HL-60 (cell line): Measurements from ENCODE around the gene FBXO8.

Experiments used
- DNase-seq, 2 experiments: peaks; one replicate each; pipeline ENCODE4 v3.0.0-alpha.2; 2010 to 2020; ENCODE audit warnings: low read depth in 1 of 2, low spot score in 1 of 2
- H3K27ac ChIP-seq: fragments of 250-450 bp; sonication (Bioruptor Pico); replicated peaks from 2 replicates; pipeline ENCODE4 v1.5.1; 2020; ENCODE audit warnings: mild to moderate bottlenecking, moderate library complexity
- H3K27me3 ChIP-seq: fragments of 250-450 bp; sonication (Bioruptor Pico); 2 replicates; pipeline ENCODE4 v1.5.1; 2021; ENCODE audit warnings: mild to moderate bottlenecking, moderate library complexity; ENCODE audit not compliant: insufficient read depth, poor library complexity, severe bottlenecking
- H3K4me3 ChIP-seq: replicated peaks from 2 replicates; pipeline ENCODE4 v1.5.1; 2011; ENCODE audit warnings: mild to moderate bottlenecking, control low read depth, low read length; ENCODE audit not compliant: insufficient read depth
- GABPA ChIP-seq: IDR thresholded peaks from 2 replicates; pipeline ENCODE4 v1.6.1; 2012; ENCODE audit warnings: low read depth
- POLR2AphosphoS5 ChIP-seq: IDR thresholded peaks from 2 replicates; pipeline ENCODE4 v1.6.1; 2012; ENCODE audit warnings: low read depth
- REST ChIP-seq: IDR thresholded peaks from 2 replicates; pipeline ENCODE4 v1.6.1; 2012; ENCODE audit warnings: low read depth; ENCODE audit not compliant: insufficient replicate concordance
- SPI1 ChIP-seq: IDR thresholded peaks from 2 replicates; pipeline ENCODE4 v1.6.1; 2012; ENCODE audit warnings: low read depth, mild to moderate bottlenecking, borderline replicate concordance
- TF ChIP-seq, protein P1 (sequence below): IDR thresholded peaks from one replicate; pipeline ENCODE4 v1.5.1; 2011; ENCODE audit warnings: low read length, control low read depth, inconsistent platforms; ENCODE audit not compliant: insufficient read depth

Gene FBXO8

DNA sequence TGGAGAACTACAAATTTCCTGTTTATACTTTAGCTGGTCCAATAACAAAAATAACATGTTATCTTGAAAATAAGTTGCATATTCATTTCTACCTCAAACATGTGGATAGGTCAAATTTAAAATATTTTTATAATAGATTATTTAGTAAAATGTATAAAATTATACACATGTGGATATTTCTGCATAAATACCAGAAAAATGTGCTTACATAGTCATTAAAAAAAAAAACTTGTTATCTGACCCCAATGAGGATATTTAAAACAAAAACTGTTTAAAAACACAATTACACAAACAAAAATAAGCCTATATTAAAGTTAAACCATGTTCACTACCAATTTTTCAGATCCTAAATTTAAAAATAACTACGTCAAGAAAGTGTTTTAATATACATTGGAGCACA lies 28.1 kb downstream of the FBXO8 start:
- TF ChIP-seq, protein P1, sequence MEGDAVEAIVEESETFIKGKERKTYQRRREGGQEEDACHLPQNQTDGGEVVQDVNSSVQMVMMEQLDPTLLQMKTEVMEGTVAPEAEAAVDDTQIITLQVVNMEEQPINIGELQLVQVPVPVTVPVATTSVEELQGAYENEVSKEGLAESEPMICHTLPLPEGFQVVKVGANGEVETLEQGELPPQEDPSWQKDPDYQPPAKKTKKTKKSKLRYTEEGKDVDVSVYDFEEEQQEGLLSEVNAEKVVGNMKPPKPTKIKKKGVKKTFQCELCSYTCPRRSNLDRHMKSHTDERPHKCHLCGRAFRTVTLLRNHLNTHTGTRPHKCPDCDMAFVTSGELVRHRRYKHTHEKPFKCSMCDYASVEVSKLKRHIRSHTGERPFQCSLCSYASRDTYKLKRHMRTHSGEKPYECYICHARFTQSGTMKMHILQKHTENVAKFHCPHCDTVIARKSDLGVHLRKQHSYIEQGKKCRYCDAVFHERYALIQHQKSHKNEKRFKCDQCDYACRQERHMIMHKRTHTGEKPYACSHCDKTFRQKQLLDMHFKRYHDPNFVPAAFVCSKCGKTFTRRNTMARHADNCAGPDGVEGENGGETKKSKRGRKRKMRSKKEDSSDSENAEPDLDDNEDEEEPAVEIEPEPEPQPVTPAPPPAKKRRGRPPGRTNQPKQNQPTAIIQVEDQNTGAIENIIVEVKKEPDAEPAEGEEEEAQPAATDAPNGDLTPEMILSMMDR, result no peak
- no peak for TF ChIP-seq GABPA
- no peak for TF ChIP-seq POLR2AphosphoS5
- no peak for TF ChIP-seq SPI1
- no peak for TF ChIP-seq REST
- no peak for DNase-seq
- no peak overlapping the region for H3K4me3 ChIP-seq
- no peaks in the 10 kb centered on the region for H3K27me3 ChIP-seq
- no peak overlapping the region for H3K27ac ChIP-seq

- DNase-seq, result no peak
- Histone ChIP-seq H3K27ac (no peak overlapping the region), H3K27me3 (no peaks in the 10 kb centered on the region), H3K4me3 (no peak overlapping the region)
- TF ChIP-seq GABPA (no peak), POLR2AphosphoS5 (no peak), REST (no peak), SPI1 (no peak)
- TF ChIP-seq, protein P1, result no peak
These were observed 28.9 kb downstream of the FBXO8 start for GRCh38 chr4:174254613-174255012.

DNA sequence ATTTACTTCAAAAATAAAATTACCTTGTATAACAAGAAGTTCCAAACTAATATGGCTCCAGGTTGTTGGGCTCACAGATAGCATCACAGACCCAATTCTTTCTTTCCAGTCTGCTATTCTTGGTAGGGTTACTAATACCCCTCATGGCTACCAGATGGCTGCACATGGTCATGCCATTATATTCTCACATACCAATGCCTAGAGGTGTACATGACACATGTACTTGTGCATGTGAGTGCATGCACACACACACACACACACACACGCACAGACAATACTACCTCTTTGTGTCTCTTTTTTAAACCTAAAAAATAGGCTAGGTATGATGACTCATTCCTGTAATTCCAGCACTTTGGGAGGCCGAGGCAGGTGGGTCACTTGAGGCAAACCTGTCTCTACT lies 31.1 kb downstream of the FBXO8 start:
- no peak for DNase-seq
- TF ChIP-seq, protein P1, result no peak
- TF ChIP-seq POLR2AphosphoS5 (no peak), SPI1 (no peak), GABPA (no peak)
- Histone ChIP-seq H3K27ac (no peak overlapping the region), H3K4me3 (no peak overlapping the region), H3K27me3 (no peaks in the 10 kb centered on the region)

GRCh38 chr4:174248407-174248806 lies 35.1 kb downstream of the FBXO8 start:
- no peak overlapping the region for H3K4me3 ChIP-seq
- TF ChIP-seq, protein P1, result no peak
- TF ChIP-seq POLR2AphosphoS5, result no peak
- no peak for TF ChIP-seq SPI1
- no peak for TF ChIP-seq REST
- TF ChIP-seq GABPA, result no peak
- H3K27ac ChIP-seq, result no peak overlapping the region
- no peak for DNase-seq
- H3K27me3 ChIP-seq, result no peaks in the 10 kb centered on the region
